OCI-LY3 (cell line): Measurements from ENCODE around the gene EHD1.

Experiments
- H2AFZ ChIP-seq: fragments of 200-600, 300-600 bp; shearing (Covaris generic); 2 replicates; pipeline ENCODE4 v1.6.0; 2014; ENCODE audit warnings: antibody characterized with exemption, low read depth, low read length
- H3K27ac ChIP-seq: fragments of 200-600, 300-600 bp; sonication (generic); 2 replicates; pipeline ENCODE4 v1.5.1; 2014; ENCODE audit warnings: mild to moderate bottlenecking, low read length, moderate library complexity, mixed read lengths
- H3K27me3 ChIP-seq: fragments of 200-600, 300-600 bp; sonication (generic); 2 replicates; pipeline ENCODE4 v1.6.1; 2014; ENCODE audit warnings: low read depth, low read length, mixed read lengths
- H3K36me3 ChIP-seq: fragments of 200-600, 300-600 bp; sonication (generic); replicated peaks from 2 replicates; pipeline ENCODE3; 2014; ENCODE audit warnings: low read depth, low read length, mixed read lengths
- H3K4me1 ChIP-seq: fragments of 300-600, 200-600 bp; sonication (generic); 2 replicates; pipeline ENCODE4 v1.6.1; 2014; ENCODE audit warnings: low read length, mixed read lengths
- H3K4me2 ChIP-seq: fragments of 200-600, 300-600 bp; sonication (generic); 2 replicates; pipeline ENCODE4 v1.6.1; 2014; ENCODE audit warnings: low read length, mixed read lengths
- H3K4me3 ChIP-seq: fragments of 300-600, 200-600 bp; sonication (generic); 2 replicates; pipeline ENCODE4 v1.5.1; 2014; ENCODE audit warnings: antibody characterized with exemption, mild to moderate bottlenecking, low read length, moderate library complexity
- H3K79me2 ChIP-seq: fragments of 300-600, 200-600 bp; shearing (Covaris generic); 2 replicates; pipeline ENCODE4 v1.6.1; 2014; ENCODE audit warnings: mild to moderate bottlenecking, low read length, mixed read lengths
- H3K9ac ChIP-seq: fragments of 300-600, 200-600 bp; shearing (Covaris generic); 2 replicates; pipeline ENCODE4 v1.6.0; 2014; ENCODE audit warnings: mild to moderate bottlenecking, low read length, moderate library complexity
- H3K9me3 ChIP-seq: fragments of 200-600, 300-600 bp; shearing (Covaris generic); 2 replicates; pipeline ENCODE4 v1.6.1; 2014; ENCODE audit warnings: low read length, mixed read lengths; ENCODE audit not compliant: insufficient read depth
- H4K20me1 ChIP-seq: fragments of 200-600, 300-600 bp; sonication (generic); 2 replicates; pipeline ENCODE4 v1.6.1; 2016; ENCODE audit warnings: low read length, mixed read lengths; ENCODE audit not compliant: insufficient read depth
- EZH2phosphoT487 ChIP-seq: fragments of 200-600 bp; shearing (Covaris generic); IDR thresholded peaks from 2 replicates; pipeline ENCODE4 v1.6.1; 2018; ENCODE audit warnings: antibody characterized with exemption, mixed run types, low read depth
- TF ChIP-seq, protein P1 (sequence below): fragments of 200-600, 300-600 bp; sonication (generic); IDR thresholded peaks from 2 replicates; pipeline ENCODE4 v1.5.1; 2014; ENCODE audit warnings: antibody characterized with exemption, low read length, low read depth

The EHD1 gene

GRCh38 chr11:64809781-64810241 is 68.6 kb downstream of the EHD1 start:
- Histone ChIP-seq H3K4me2 (peak overlapping the region; percentile 95), H3K36me3 (peaks cover 7% of the 10 kb centered on the region), H3K9ac (peak overlapping the region; percentile 72), H3K79me2 (peaks cover 6% of the 10 kb centered on the region), H3K27me3 (no peaks in the 10 kb centered on the region), H3K9me3 (no peaks in the 10 kb centered on the region), H3K4me3 (peak overlapping the region; percentile 79), H4K20me1 (no peaks in the 10 kb centered on the region), H3K27ac (0 out of 2 replicates have a peak overlapping the region, but pooled peaks have one; percentile 44), H2AFZ (peak overlapping the region; percentile 92; the same call in 1 of the 2 replicates), H3K4me1 (peaks cover 10% of the 10 kb centered on the region)
- TF ChIP-seq, protein P1, sequence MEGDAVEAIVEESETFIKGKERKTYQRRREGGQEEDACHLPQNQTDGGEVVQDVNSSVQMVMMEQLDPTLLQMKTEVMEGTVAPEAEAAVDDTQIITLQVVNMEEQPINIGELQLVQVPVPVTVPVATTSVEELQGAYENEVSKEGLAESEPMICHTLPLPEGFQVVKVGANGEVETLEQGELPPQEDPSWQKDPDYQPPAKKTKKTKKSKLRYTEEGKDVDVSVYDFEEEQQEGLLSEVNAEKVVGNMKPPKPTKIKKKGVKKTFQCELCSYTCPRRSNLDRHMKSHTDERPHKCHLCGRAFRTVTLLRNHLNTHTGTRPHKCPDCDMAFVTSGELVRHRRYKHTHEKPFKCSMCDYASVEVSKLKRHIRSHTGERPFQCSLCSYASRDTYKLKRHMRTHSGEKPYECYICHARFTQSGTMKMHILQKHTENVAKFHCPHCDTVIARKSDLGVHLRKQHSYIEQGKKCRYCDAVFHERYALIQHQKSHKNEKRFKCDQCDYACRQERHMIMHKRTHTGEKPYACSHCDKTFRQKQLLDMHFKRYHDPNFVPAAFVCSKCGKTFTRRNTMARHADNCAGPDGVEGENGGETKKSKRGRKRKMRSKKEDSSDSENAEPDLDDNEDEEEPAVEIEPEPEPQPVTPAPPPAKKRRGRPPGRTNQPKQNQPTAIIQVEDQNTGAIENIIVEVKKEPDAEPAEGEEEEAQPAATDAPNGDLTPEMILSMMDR: no peak
- no peak for TF ChIP-seq EZH2phosphoT487

DNA sequence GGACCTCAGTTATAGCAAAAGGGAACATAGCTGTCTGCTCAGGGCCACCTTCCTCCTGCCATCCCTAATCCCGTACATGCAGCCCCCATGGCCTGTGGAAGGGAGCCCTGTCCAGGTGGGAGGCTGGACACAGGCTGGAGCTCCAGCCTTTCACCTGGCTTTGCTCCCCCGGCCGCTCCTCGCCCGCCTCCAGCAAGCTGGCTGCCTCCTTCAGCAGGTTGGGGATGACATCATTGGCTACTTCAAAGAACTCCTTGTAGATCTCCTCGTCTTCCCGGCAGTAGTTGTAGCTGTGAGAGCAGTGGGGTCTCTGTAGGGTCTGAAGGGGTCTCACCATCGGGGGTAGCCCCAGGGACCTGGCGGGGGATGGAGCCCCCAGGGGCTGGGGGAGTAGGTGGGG is 72.9 kb downstream of the EHD1 start:
- Histone ChIP-seq H3K9ac (no peak overlapping the region), H2AFZ (no peak overlapping the region), H3K27me3 (no peaks in the 10 kb centered on the region), H4K20me1 (no peaks in the 10 kb centered on the region), H3K36me3 (peaks cover 17% of the 10 kb centered on the region), H3K4me2 (no peak overlapping the region), H3K27ac (no peak overlapping the region), H3K4me3 (no peak overlapping the region), H3K79me2 (peaks cover 22% of the 10 kb centered on the region), H3K9me3 (no peaks in the 10 kb centered on the region), H3K4me1 (peaks cover 25% of the 10 kb centered on the region)
- no peak for TF ChIP-seq EZH2phosphoT487
- TF ChIP-seq, protein P1: no peak

GRCh38 chr11:64804346-64805210 is 73.8 kb downstream of the EHD1 start:
- no peaks in the 10 kb centered on the region for H3K27me3 ChIP-seq
- no peak overlapping the region for H3K4me2 ChIP-seq
- H3K36me3 ChIP-seq: peaks cover 25% of the 10 kb centered on the region
- no peaks in the 10 kb centered on the region for H4K20me1 ChIP-seq
- no peaks in the 10 kb centered on the region for H3K9me3 ChIP-seq
- H2AFZ ChIP-seq: no peak overlapping the region
- H3K27ac ChIP-seq: no peak overlapping the region
- H3K4me3 ChIP-seq: no peak overlapping the region
- peaks cover 20% of the 10 kb centered on the region for H3K79me2 ChIP-seq
- H3K4me1 ChIP-seq: peaks cover 26% of the 10 kb centered on the region
- no peak for TF ChIP-seq EZH2phosphoT487
- TF ChIP-seq, protein P1: no peak
- H3K9ac ChIP-seq: no peak overlapping the region

GRCh38 chr11:64803846-64804345 is 74.5 kb downstream of the EHD1 start:
- Histone ChIP-seq H3K4me1 (peaks cover 19% of the 10 kb centered on the region), H3K27ac (peak overlapping the region; percentile 65), H3K9ac (peak overlapping the region; percentile 74), H3K4me3 (peak overlapping the region; percentile 93), H3K4me2 (peak overlapping the region; percentile 97), H4K20me1 (no peaks in the 10 kb centered on the region), H3K27me3 (no peaks in the 10 kb centered on the region), H3K9me3 (no peaks in the 10 kb centered on the region), H3K36me3 (peaks cover 30% of the 10 kb centered on the region), H2AFZ (no peak overlapping the region), H3K79me2 (peaks cover 16% of the 10 kb centered on the region)
- TF ChIP-seq, protein P1: no peak
